ENCODE data around the gene ZBTB46. TPM values are rescaled to one million over a fixed set of nuclear protein-coding genes. Genes with fewer than 3 reads are reported as not detected.
"Not testable (repeated sequence)": the region's sequence is repeated elsewhere in the genome, so short reads cannot be mapped to it uniquely, and the experiment has no call there.

ZBTB46 gene
- total RNA-seq, 6 experiments from 2014 or later, result 0.38 to 1.1 (median 0.64) TPM

- Mint-ChIP-seq H3K27ac (no peak overlapping the region), H3K27me3 (ENCODE audit: insufficient read depth) (peaks cover 12% of the 10 kb centered on the region; the same call in 1 of the 2 replicates), H3K4me1 (ENCODE audit: low read depth) (peaks cover 12% of the 10 kb centered on the region), H3K9me3 (no peaks in the 10 kb centered on the region), H3K4me3 (no peak overlapping the region), H3K36me3 (ENCODE audit: low read depth) (peaks cover 2% of the 10 kb centered on the region; the same call in 1 of the 2 replicates)
- DNase-seq, result no peak
- TF ChIP-seq, protein P1, sequence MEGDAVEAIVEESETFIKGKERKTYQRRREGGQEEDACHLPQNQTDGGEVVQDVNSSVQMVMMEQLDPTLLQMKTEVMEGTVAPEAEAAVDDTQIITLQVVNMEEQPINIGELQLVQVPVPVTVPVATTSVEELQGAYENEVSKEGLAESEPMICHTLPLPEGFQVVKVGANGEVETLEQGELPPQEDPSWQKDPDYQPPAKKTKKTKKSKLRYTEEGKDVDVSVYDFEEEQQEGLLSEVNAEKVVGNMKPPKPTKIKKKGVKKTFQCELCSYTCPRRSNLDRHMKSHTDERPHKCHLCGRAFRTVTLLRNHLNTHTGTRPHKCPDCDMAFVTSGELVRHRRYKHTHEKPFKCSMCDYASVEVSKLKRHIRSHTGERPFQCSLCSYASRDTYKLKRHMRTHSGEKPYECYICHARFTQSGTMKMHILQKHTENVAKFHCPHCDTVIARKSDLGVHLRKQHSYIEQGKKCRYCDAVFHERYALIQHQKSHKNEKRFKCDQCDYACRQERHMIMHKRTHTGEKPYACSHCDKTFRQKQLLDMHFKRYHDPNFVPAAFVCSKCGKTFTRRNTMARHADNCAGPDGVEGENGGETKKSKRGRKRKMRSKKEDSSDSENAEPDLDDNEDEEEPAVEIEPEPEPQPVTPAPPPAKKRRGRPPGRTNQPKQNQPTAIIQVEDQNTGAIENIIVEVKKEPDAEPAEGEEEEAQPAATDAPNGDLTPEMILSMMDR (IDR thresholded peaks at IDR 0.05), result no peak
These were observed 24.5 kb upstream of the ZBTB46 start for GRCh38 chr20:63855363-63856097.

- no peak overlapping the region for H3K27ac Mint-ChIP-seq
- no peak overlapping the region for H3K4me3 Mint-ChIP-seq
- TF ChIP-seq, protein P1 (IDR thresholded peaks at IDR 0.05), result no peak
- H3K27me3 Mint-ChIP-seq (ENCODE audit: insufficient read depth), result peaks cover 14% of the 10 kb centered on the region
- DNase-seq, result no peak
- no peaks in the 10 kb centered on the region for H3K9me3 Mint-ChIP-seq
- peaks cover 12% of the 10 kb centered on the region for H3K4me1 Mint-ChIP-seq (ENCODE audit: low read depth)
- no peaks in the 10 kb centered on the region for H3K36me3 Mint-ChIP-seq (ENCODE audit: low read depth)
These were observed 23.8 kb upstream of the ZBTB46 start for GRCh38 chr20:63854766-63855362.

DNA sequence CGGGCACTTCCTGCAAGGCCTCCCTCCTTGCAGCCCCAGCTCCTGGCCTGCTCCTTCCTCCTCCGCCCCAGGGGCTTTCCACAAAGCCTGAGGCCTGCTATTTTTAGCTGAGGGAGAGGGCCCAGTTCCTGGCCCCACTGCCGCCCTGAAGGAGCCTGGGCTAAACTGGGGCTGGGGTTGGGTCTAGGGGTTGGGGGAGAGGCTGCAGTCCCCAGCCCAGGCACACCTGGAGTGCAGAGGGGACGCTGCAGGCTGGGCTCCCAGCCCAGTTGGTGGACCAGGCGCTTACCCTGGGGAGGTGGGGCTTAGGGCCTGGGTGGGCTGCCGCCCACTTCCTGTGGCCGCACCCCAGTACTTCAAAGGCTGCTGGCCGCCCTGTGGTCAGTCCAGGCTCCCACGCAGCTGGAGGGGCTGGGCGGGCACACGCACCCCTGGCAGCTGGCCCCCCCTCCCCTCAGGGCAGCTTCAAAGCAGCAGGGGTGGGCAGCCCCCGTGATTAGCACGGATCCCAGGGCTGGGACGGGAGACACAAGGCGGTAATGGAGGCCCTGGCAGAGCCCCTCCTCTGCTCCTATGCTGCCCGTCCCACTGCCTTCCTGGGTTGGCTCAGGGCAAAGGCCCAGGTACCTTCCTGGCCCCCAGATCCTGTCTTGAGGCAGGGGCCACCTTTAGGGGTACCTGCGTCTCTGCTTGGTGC lies 23.2 kb upstream of the ZBTB46 start:
- H3K4me1 Mint-ChIP-seq (ENCODE audit: low read depth), result peaks cover 12% of the 10 kb centered on the region
- H3K9me3 Mint-ChIP-seq, result no peaks in the 10 kb centered on the region
- no peaks in the 10 kb centered on the region for H3K36me3 Mint-ChIP-seq (ENCODE audit: low read depth)
- DNase-seq, result no peak
- no peak overlapping the region for H3K27ac Mint-ChIP-seq
- H3K27me3 Mint-ChIP-seq (ENCODE audit: insufficient read depth), result peaks cover 17% of the 10 kb centered on the region
- no peak overlapping the region for H3K4me3 Mint-ChIP-seq
- TF ChIP-seq, protein P1 (IDR thresholded peaks at IDR 0.05), result no peak

- H3K4me3 Mint-ChIP-seq; H3K4me1 Mint-ChIP-seq (ENCODE audit: low read depth); H3K36me3 Mint-ChIP-seq (ENCODE audit: low read depth); DNase-seq; H3K27ac Mint-ChIP-seq; H3K9me3 Mint-ChIP-seq: not testable (repeated sequence)
- H3K27me3 Mint-ChIP-seq (ENCODE audit: insufficient read depth), result peaks cover 18% of the 10 kb centered on the region
These were observed 22.6 kb upstream of the ZBTB46 start for GRCh38 chr20:63853733-63854068.

DNA sequence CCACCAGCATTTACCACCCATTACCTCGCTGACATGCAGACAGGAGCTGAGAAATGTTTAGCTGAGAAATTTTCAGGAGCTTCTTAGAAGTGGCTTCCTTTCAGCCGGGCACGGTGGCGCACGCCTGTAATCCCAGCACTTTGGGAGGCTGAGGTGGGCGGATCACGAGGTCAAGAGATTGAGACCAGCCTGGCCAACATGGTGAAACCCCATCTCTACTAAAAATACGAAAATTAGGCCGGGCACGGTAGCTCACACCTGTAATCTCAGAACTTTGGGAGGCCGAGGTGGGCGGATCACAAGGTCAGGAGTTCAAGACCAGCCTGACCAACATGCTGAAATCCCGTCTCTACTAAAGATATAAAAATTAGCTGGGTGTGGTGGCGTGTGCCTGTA lies 20.5 kb upstream of the ZBTB46 start:
- H3K4me1 Mint-ChIP-seq (ENCODE audit: low read depth); H3K27ac Mint-ChIP-seq; H3K4me3 Mint-ChIP-seq; DNase-seq; H3K36me3 Mint-ChIP-seq (ENCODE audit: low read depth); H3K9me3 Mint-ChIP-seq: not testable (repeated sequence)
- peaks cover 15% of the 10 kb centered on the region for H3K27me3 Mint-ChIP-seq (ENCODE audit: insufficient read depth)

DNA sequence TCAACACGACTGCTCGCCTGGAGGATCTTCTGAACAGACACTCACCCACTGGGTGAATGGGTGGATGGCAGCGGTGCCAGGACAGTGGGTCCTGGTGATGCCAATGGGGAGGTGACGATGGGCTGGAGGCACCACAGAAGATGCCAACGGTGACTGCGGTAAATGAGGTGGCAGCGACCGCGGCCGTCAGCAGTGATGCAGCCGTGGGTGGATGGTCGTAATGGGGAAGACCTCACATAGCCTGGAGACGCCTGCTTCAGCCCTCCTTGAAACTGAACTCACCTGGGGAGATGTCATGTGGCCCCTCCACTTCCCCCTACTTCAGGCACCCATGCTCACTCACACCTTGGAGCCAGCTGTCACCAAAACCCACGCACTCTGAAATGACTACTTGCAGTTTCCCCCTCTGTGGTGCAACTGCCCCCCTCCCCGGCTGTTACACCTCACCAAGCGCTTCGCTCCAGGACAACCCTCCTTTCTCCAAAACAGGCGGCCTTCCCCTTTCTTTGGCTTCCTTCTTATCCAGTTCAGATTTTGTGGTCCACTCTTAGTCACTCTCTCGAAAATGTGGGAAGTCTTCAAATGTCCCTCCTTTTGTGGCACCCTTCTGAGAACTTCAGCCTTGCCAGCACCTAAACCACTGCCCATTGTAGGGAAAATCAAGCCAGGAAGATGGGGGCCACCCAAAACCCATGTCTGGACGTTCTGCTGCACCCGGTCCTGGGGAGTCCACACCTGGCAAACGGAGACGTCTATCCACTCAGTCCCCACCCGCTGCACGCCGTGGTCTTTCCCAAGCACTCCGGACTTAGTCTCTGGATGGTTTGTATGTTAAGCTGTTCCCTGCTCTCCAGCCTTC lies 19.9 kb upstream of the ZBTB46 start:
- Mint-ChIP-seq H3K27me3 (ENCODE audit: insufficient read depth) (peaks cover 10% of the 10 kb centered on the region), H3K36me3 (ENCODE audit: low read depth) (no peaks in the 10 kb centered on the region), H3K27ac (no peak overlapping the region), H3K4me1 (ENCODE audit: low read depth) (no peaks in the 10 kb centered on the region), H3K9me3 (no peaks in the 10 kb centered on the region), H3K4me3 (no peak overlapping the region)
- TF ChIP-seq, protein P1 (IDR thresholded peaks at IDR 0.05), result no peak
- DNase-seq, result no peak
